Activated CD8-positive, alpha-beta memory T cell treated with anti-CD3 and anti-CD28 coated beads, Interleukin-2, amount 10 ng/mL, durations not matched to agents 7 days and 5 days (primary cell): ENCODE measurements around the gene CTNNA3. TPM values are rescaled to one million over a fixed set of nuclear protein-coding genes. Genes with fewer than 3 reads are reported as not detected.

ENCODE experiments used
- ATAC-seq: fragments of 150-1000 bp; cut with Tn5 transposase; one replicate; pipeline ENCODE4 v1.10.0; 2021; ENCODE audit warnings: moderate library complexity
- CTCF ChIA-PET: fragments of 350-600 bp; sonication (Branson Sonifier 250); formaldehyde crosslinking; loops from one replicate; lab custom pipeline; 2021; ENCODE audit warnings: antibody characterized with exemption; lab: Charles Lee
- DNase-seq: peaks from one replicate; pipeline ENCODE4 v3.0.0-alpha.2; 2020
- H3K27ac Mint-ChIP-seq: one replicate; pipeline ENCODE4 v1.8.0; 2021; ENCODE audit warnings: mild to moderate bottlenecking, mixed read lengths
- H3K27me3 Mint-ChIP-seq: one replicate; pipeline ENCODE4 v1.8.0; 2021; ENCODE audit warnings: mixed read lengths
- H3K36me3 Mint-ChIP-seq: one replicate; pipeline ENCODE4 v1.8.0; 2021; ENCODE audit warnings: mild to moderate bottlenecking, mixed read lengths
- H3K4me1 Mint-ChIP-seq: one replicate; pipeline ENCODE4 v1.8.0; 2021; ENCODE audit warnings: mixed read lengths
- H3K4me3 Mint-ChIP-seq: one replicate; pipeline ENCODE4 v1.8.0; 2021; ENCODE audit warnings: mild to moderate bottlenecking, moderate library complexity, mixed read lengths
- H3K9me3 Mint-ChIP-seq: one replicate; pipeline ENCODE4 v1.8.0; 2022; ENCODE audit warnings: low read depth, mixed read lengths
- total RNA-seq, 2 experiments: library from RNA; stranded (reverse); gene quantifications; one replicate each; pipeline ENCODE4 v1.2.3, GENCODE V29; 2021

Gene CTNNA3
- total RNA-seq, 2 experiments from 2014 or later: 0.61 TPM; not detected in 1

- H3K4me3 Mint-ChIP-seq: no peak overlapping the region
- H3K27me3 Mint-ChIP-seq: no peaks in the 10 kb centered on the region
- no peaks in the 10 kb centered on the region for H3K9me3 Mint-ChIP-seq
- H3K36me3 Mint-ChIP-seq: no peaks in the 10 kb centered on the region
- no peaks in the 10 kb centered on the region for H3K4me1 Mint-ChIP-seq
- DNase-seq: no peak
- H3K27ac Mint-ChIP-seq: no peak overlapping the region
- no peak for ATAC-seq
- CTCF ChIA-PET: no interaction called here
These were observed 396.2 kb downstream of the CTNNA3 start for GRCh38 chr10:67299761-67300160.

DNA sequence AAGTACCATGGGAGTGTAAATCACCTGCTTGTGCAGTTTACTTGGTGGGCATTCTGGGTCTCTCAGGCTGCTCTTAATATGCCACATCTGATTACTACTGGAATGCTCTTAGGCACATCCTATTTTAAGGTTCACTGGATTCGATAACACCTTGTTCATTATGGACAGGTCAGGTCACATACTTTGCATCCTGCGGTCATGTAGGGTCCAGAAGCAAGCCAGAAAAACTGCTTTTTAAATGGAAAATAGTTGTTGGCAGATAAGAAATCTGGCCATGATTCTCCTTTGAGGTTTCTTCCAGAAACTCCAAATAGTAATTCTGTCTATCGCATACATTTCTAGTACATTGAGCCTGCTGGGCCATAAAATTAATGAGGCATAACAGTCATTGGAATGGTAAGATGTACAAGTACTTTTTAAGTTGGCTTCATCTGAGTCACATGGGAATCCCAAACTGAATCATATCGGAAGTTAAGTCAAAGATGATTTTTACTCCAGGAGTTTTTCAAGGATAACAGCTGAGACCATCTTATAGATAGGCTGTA lies 398.3 kb downstream of the CTNNA3 start:
- ATAC-seq (no peak), DNase-seq (no peak)
- CTCF ChIA-PET: no interaction called here
- H3K36me3 Mint-ChIP-seq: no peaks in the 10 kb centered on the region
- H3K4me3 Mint-ChIP-seq: no peak overlapping the region
- no peaks in the 10 kb centered on the region for H3K9me3 Mint-ChIP-seq
- H3K27ac Mint-ChIP-seq: no peak overlapping the region
- no peaks in the 10 kb centered on the region for H3K27me3 Mint-ChIP-seq
- H3K4me1 Mint-ChIP-seq: no peaks in the 10 kb centered on the region

DNA sequence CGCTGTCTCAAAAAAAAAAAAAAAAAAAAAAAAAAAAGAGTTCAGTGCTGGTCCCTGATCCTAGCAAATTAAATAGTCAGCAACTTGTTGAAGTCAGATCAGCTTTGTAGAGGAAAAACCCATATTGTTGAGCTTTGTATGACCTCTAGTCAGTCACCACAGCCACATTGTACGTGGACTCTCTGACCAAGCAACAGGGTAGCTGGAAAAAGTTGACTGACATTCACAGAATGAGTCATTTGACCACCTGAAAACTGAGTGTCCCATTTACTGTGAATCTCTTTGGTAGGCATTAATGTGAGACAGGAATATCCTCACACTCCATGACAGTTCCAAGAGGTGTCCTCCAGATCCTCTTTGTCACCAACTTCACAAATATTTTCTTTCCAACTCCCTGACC lies 399.1 kb downstream of the CTNNA3 start:
- Mint-ChIP-seq H3K27me3 (no peaks in the 10 kb centered on the region), H3K4me3 (no peak overlapping the region), H3K36me3 (no peaks in the 10 kb centered on the region), H3K27ac (no peak overlapping the region), H3K9me3 (no peaks in the 10 kb centered on the region), H3K4me1 (no peaks in the 10 kb centered on the region)
- ATAC-seq: no peak
- CTCF ChIA-PET: no interaction called here
- no peak for DNase-seq

GRCh38 chr10:67288688-67289410 lies 407.1 kb downstream of the CTNNA3 start:
- DNase-seq: no peak
- no peak for ATAC-seq
- H3K4me1 Mint-ChIP-seq: no peaks in the 10 kb centered on the region
- no peaks in the 10 kb centered on the region for H3K36me3 Mint-ChIP-seq
- H3K9me3 Mint-ChIP-seq: no peaks in the 10 kb centered on the region
- H3K27me3 Mint-ChIP-seq: no peaks in the 10 kb centered on the region
- no peak overlapping the region for H3K4me3 Mint-ChIP-seq
- CTCF ChIA-PET: no interaction called here
- H3K27ac Mint-ChIP-seq: no peak overlapping the region

GRCh38 chr10:67284589-67284988 lies 411.4 kb downstream of the CTNNA3 start:
- ATAC-seq: no peak
- Mint-ChIP-seq H3K4me1 (no peaks in the 10 kb centered on the region), H3K9me3 (no peaks in the 10 kb centered on the region), H3K4me3 (no peak overlapping the region), H3K36me3 (no peaks in the 10 kb centered on the region), H3K27ac (no peak overlapping the region), H3K27me3 (no peaks in the 10 kb centered on the region)
- DNase-seq: no peak
- CTCF ChIA-PET: no interaction called here

- Mint-ChIP-seq H3K36me3 (no peaks in the 10 kb centered on the region), H3K4me3 (no peak overlapping the region), H3K4me1 (no peaks in the 10 kb centered on the region), H3K27me3 (no peaks in the 10 kb centered on the region), H3K27ac (no peak overlapping the region), H3K9me3 (no peaks in the 10 kb centered on the region)
- ATAC-seq (no peak), DNase-seq (no peak)
- CTCF ChIA-PET: no interaction called here
These were observed 413.1 kb downstream of the CTNNA3 start for GRCh38 chr10:67282871-67283270.

- Mint-ChIP-seq H3K9me3 (no peaks in the 10 kb centered on the region), H3K27ac (no peak overlapping the region), H3K27me3 (no peaks in the 10 kb centered on the region), H3K4me3 (no peak overlapping the region), H3K36me3 (no peaks in the 10 kb centered on the region), H3K4me1 (no peaks in the 10 kb centered on the region)
- DNase-seq: no peak
- ATAC-seq: no peak
- CTCF ChIA-PET: no interaction called here
These were observed 415.6 kb downstream of the CTNNA3 start for GRCh38 chr10:67280405-67280804.

- Mint-ChIP-seq H3K4me3 (no peak overlapping the region), H3K36me3 (no peaks in the 10 kb centered on the region), H3K27ac (no peak overlapping the region), H3K27me3 (no peaks in the 10 kb centered on the region), H3K9me3 (peaks cover 4% of the 10 kb centered on the region), H3K4me1 (no peaks in the 10 kb centered on the region)
- ATAC-seq (no peak), DNase-seq (no peak)
- CTCF ChIA-PET: no interaction called here
These were observed 418.6 kb downstream of the CTNNA3 start for GRCh38 chr10:67277402-67277801.

GRCh38 chr10:67269828-67270227 lies 426.2 kb downstream of the CTNNA3 start:
- DNase-seq (no peak), ATAC-seq (no peak)
- Mint-ChIP-seq H3K4me3 (no peak overlapping the region), H3K36me3 (no peaks in the 10 kb centered on the region), H3K27me3 (no peaks in the 10 kb centered on the region), H3K27ac (no peak overlapping the region), H3K9me3 (peaks cover 4% of the 10 kb centered on the region), H3K4me1 (no peaks in the 10 kb centered on the region)
- CTCF ChIA-PET: no interaction called here

- CTCF ChIA-PET: no interaction called here
- ATAC-seq: no peak
- Mint-ChIP-seq H3K4me3 (no peak overlapping the region), H3K27me3 (no peaks in the 10 kb centered on the region), H3K4me1 (no peaks in the 10 kb centered on the region), H3K9me3 (peaks cover 4% of the 10 kb centered on the region), H3K36me3 (no peaks in the 10 kb centered on the region), H3K27ac (no peak overlapping the region)
- DNase-seq: no peak
These were observed 427.8 kb downstream of the CTNNA3 start for GRCh38 chr10:67268146-67268545.

DNA sequence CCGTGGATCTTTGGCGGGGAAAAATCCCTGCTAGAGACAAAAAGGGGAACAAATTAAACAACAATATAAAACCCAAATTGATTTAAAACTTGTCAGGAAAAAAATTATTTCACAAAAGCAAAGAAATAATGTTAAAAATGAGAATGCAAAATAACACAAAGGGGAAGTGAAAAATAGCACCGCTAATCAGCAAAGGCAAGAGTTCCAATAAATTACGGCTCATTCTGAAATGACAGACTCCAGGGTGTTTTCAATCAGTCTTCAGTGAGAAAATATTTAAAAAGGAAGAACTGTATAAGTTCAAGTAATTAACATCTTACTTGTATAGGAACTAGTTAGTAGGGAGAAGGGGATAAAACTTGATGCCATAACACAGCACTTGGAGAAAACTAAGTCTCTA lies 433.3 kb downstream of the CTNNA3 start:
- H3K36me3 Mint-ChIP-seq: no peaks in the 10 kb centered on the region
- no peak overlapping the region for H3K4me3 Mint-ChIP-seq
- ATAC-seq: no peak
- no peak for DNase-seq
- no peaks in the 10 kb centered on the region for H3K9me3 Mint-ChIP-seq
- H3K27me3 Mint-ChIP-seq: no peaks in the 10 kb centered on the region
- H3K4me1 Mint-ChIP-seq: no peaks in the 10 kb centered on the region
- H3K27ac Mint-ChIP-seq: no peak overlapping the region
- CTCF ChIA-PET: no interaction called here

- Mint-ChIP-seq H3K4me3 (no peak overlapping the region), H3K4me1 (no peaks in the 10 kb centered on the region), H3K36me3 (no peaks in the 10 kb centered on the region), H3K27me3 (no peaks in the 10 kb centered on the region), H3K9me3 (no peaks in the 10 kb centered on the region), H3K27ac (no peak overlapping the region)
- CTCF ChIA-PET: no interaction called here
- ATAC-seq (no peak), DNase-seq (no peak)
These were observed 434.6 kb downstream of the CTNNA3 start for GRCh38 chr10:67261300-67261797.

DNA sequence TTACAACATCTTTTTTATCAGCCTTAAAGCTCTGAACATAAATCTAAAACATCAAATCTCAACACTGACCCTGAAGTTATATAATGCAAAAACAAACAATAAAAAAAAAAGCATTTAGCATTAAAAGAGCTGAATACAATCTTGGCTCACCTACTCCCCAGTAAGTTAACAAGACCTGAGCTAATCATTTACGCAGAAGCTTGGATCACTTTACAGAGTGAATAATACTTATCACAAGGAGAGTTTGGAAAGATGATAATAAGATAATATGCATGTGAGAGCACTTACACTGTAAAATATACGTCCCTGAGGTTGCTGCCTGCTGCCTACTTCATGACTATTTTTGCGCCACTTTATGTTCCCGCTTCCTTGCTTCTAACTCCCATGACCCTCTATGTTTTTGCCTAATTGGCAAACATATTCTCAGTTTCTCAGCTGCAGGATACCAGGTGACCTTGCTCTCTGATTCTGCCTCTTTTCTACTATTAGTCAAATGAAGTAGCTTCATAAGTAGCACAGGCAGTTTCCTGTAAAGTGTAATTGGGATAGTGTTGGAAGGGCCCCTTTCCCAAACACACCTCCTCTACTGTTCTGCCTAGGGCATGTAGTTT lies 436.6 kb downstream of the CTNNA3 start:
- H3K4me3 Mint-ChIP-seq: no peak overlapping the region
- no peaks in the 10 kb centered on the region for H3K27me3 Mint-ChIP-seq
- DNase-seq: no peak
- no peak for ATAC-seq
- no peaks in the 10 kb centered on the region for H3K4me1 Mint-ChIP-seq
- CTCF ChIA-PET: no interaction called here
- H3K36me3 Mint-ChIP-seq: no peaks in the 10 kb centered on the region
- H3K9me3 Mint-ChIP-seq: no peaks in the 10 kb centered on the region
- no peak overlapping the region for H3K27ac Mint-ChIP-seq
